ENCODE measurements around the gene UGDH. TPM values are rescaled to one million over a fixed set of nuclear protein-coding genes. Genes with fewer than 3 reads are reported as not detected.
"Not testable (repeated sequence)": the region's sequence is repeated elsewhere in the genome, so short reads cannot be mapped to it uniquely, and the experiment has no call there.

Gene UGDH
- total and polyA plus RNA-seq, 9 donors: 37.5 to 78.1 (median 44.5) TPM

DNA sequence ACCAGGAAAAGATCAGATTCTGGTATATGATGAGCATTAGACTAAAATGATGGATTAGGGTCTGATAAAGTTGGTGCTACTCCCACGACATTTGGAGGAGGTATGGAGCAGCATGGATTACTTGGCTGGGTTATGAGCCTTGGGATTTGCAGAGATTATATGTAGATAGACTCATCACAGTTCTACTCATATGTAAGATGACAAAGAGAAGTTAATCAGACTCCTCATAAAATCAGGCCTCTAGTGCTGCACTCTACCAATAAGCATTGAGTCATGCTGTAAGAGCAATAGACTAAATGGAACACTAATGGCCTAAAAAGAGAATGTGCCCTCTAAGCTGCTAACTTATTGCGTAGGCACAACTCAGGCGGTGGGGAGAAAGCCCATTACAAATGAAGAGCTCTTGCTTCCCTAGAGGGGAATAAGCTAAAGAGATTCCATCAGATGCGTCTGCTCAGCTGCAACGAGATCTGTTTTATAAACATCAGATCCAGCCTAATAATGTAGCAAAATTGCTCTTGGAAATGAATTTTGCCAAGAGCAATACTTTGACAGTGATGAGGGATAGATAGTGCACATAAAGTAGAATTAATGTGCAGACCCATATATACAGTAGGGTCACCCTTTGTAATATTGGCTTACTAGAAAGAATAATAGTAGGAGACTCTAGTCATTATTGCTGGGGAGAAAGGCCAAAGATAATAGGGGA, 50.9 kb downstream of the UGDH start:
- WGBS (ENCODE audit: insufficient coverage): 80% methylated on average over 1 of the region's 5 CpGs
- no peaks in the 10 kb centered on the region for H3K4me1 ChIP-seq (ENCODE audit: control insufficient read depth, insufficient read depth, low read length)
- DNase-seq: no peak

DNA sequence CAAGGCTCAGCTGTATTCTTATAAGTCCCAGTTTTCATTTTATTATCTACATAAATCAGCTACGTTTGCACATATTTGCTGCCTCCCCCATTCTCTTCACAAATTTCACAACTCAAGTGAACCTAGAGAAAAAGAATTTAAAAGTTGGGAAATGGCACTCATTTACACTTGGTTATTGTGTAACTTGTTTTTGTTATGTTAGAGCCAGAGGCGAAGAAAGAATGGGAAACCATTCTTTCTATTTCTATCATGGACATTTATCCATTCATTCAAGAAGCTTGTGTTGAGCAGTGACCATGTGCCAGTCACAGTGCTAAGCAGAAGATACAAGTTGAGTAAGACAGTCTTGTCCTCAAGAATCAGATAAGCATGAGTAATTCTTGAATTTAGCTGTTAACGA, 54.8 kb downstream of the UGDH start:
- Histone ChIP-seq H3K9me3 (replicated peaks; ENCODE audit: control insufficient read depth, low read depth, low read length) (no peaks in the 10 kb centered on the region), H3K36me3 (ENCODE audit: control insufficient read depth, insufficient read depth, low read length) (peaks cover 20% of the 10 kb centered on the region), H3K4me1 (ENCODE audit: control insufficient read depth, insufficient read depth, low read length) (no peaks in the 10 kb centered on the region), H3K27me3 (ENCODE audit: control insufficient read depth, insufficient read depth, low read length) (no peaks in the 10 kb centered on the region), H3K27ac (ENCODE audit: low read length) (no peak overlapping the region), H3K4me3 (ENCODE audit: low read length) (no peak overlapping the region)
- no CpG with 5 or more reads among the region's 3 CpGs for WGBS (ENCODE audit: insufficient coverage)
- no peak for DNase-seq

More for the DNA sequence above, 50.9 kb downstream of the UGDH start:
- Histone ChIP-seq H3K36me3 (ENCODE audit: control insufficient read depth, insufficient read depth, low read length) (peaks cover 17% of the 10 kb centered on the region), H3K27me3 (ENCODE audit: control insufficient read depth, insufficient read depth, low read length) (no peaks in the 10 kb centered on the region), H3K9me3 (replicated peaks; ENCODE audit: control insufficient read depth, low read depth, low read length) (no peaks in the 10 kb centered on the region), H3K27ac (ENCODE audit: low read length) (no peak overlapping the region), H3K4me3 (ENCODE audit: low read length) (no peak overlapping the region)

GRCh38 chr4:39470402-39470801, 56.8 kb downstream of the UGDH start:
- Histone ChIP-seq H3K4me3 (ENCODE audit: low read length) (no peak overlapping the region), H3K4me1 (ENCODE audit: control insufficient read depth, insufficient read depth, low read length) (no peaks in the 10 kb centered on the region), H3K36me3 (ENCODE audit: control insufficient read depth, insufficient read depth, low read length) (peaks cover 14% of the 10 kb centered on the region), H3K27me3 (ENCODE audit: control insufficient read depth, insufficient read depth, low read length) (no peaks in the 10 kb centered on the region), H3K27ac (ENCODE audit: low read length) (no peak overlapping the region), H3K9me3 (replicated peaks; ENCODE audit: control insufficient read depth, low read depth, low read length) (no peaks in the 10 kb centered on the region)
- DNase-seq: no peak
- WGBS (ENCODE audit: insufficient coverage): no CpG with 5 or more reads among the region's 1 CpG

- Histone ChIP-seq H3K27ac (ENCODE audit: low read length) (no peak overlapping the region), H3K9me3 (replicated peaks; ENCODE audit: control insufficient read depth, low read depth, low read length) (no peaks in the 10 kb centered on the region), H3K27me3 (ENCODE audit: control insufficient read depth, insufficient read depth, low read length) (no peaks in the 10 kb centered on the region), H3K4me1 (ENCODE audit: control insufficient read depth, insufficient read depth, low read length) (no peaks in the 10 kb centered on the region), H3K36me3 (ENCODE audit: control insufficient read depth, insufficient read depth, low read length) (peaks cover 19% of the 10 kb centered on the region), H3K4me3 (ENCODE audit: low read length) (no peak overlapping the region)
- peak; percentile 85 for DNase-seq
- 80% methylated on average over 3 of the region's 4 CpGs for whole genome bisulfite sequencing (ENCODE audit: insufficient coverage)
Measured at GRCh38 chr4:39469429-39470077, 57.7 kb downstream of the UGDH start.

DNA sequence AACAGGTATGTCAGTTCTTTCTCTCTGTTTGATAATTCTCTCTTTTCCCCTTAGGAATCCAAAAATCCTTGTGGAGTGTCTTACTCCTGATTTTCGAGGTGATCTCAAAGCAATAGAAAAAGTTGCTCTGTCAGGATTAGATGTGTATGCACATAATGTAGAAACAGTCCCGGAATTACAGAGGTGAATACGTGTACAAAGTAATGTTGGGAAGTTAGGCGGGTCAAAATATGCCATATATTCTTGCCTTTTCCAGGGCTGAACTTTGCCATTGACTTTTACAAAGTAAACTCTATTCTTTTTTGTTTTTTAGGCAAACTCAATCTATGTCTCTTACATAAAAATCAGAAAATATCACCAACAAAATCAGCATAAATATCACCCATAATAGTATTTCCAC, 59.8 kb downstream of the UGDH start:
- no peaks in the 10 kb centered on the region for H3K27me3 ChIP-seq (ENCODE audit: control insufficient read depth, insufficient read depth, low read length)
- no peaks in the 10 kb centered on the region for H3K9me3 ChIP-seq (replicated peaks; ENCODE audit: control insufficient read depth, low read depth, low read length)
- WGBS (ENCODE audit: insufficient coverage): no CpG with 5 or more reads among the region's 4 CpGs
- H3K36me3 ChIP-seq (ENCODE audit: control insufficient read depth, insufficient read depth, low read length): peaks cover 18% of the 10 kb centered on the region
- no peak for DNase-seq
- H3K4me3 ChIP-seq (ENCODE audit: low read length): no peak overlapping the region
- H3K4me1 ChIP-seq (ENCODE audit: control insufficient read depth, insufficient read depth, low read length): no peaks in the 10 kb centered on the region
- H3K27ac ChIP-seq (ENCODE audit: low read length): no peak overlapping the region

DNA sequence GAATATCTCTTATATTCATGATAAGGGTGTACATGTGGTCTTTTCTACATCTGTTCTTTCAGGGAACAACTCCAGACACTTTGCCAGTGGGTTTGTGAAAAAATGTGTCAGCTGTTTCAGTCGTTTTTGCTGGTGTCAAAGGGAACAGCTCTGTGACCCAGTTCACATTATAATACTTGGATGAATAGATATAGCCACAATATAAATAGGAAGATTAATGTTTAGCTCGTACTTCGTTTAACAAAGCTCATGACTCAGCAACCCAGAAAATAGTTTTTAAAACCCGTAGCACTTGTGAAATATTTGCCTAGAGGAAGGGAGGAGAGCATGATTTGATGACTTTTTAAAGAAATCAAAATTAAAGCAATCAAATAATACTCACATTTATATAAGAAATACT, 60.5 kb downstream of the UGDH start:
- H3K4me1 ChIP-seq (ENCODE audit: control insufficient read depth, insufficient read depth, low read length): no peaks in the 10 kb centered on the region
- no peak overlapping the region for H3K4me3 ChIP-seq (ENCODE audit: low read length)
- no CpG with 5 or more reads among the region's 4 CpGs for WGBS (ENCODE audit: insufficient coverage)
- H3K27me3 ChIP-seq (ENCODE audit: control insufficient read depth, insufficient read depth, low read length): no peaks in the 10 kb centered on the region
- no peak overlapping the region for H3K27ac ChIP-seq (ENCODE audit: low read length)
- DNase-seq: no peak
- peaks cover 18% of the 10 kb centered on the region for H3K36me3 ChIP-seq (ENCODE audit: control insufficient read depth, insufficient read depth, low read length)
- no peaks in the 10 kb centered on the region for H3K9me3 ChIP-seq (replicated peaks; ENCODE audit: control insufficient read depth, low read depth, low read length)

GRCh38 chr4:39464886-39465501, 62.2 kb downstream of the UGDH start:
- DNase-seq: no peak
- WGBS (ENCODE audit: insufficient coverage): 80% methylated on average over 1 of the region's 2 CpGs
- no peaks in the 10 kb centered on the region for H3K27me3 ChIP-seq (ENCODE audit: control insufficient read depth, insufficient read depth, low read length)
- H3K4me3 ChIP-seq (ENCODE audit: low read length): no peak overlapping the region
- no peaks in the 10 kb centered on the region for H3K9me3 ChIP-seq (replicated peaks; ENCODE audit: control insufficient read depth, low read depth, low read length)
- no peak overlapping the region for H3K27ac ChIP-seq (ENCODE audit: low read length)
- H3K4me1 ChIP-seq (ENCODE audit: control insufficient read depth, insufficient read depth, low read length): peaks cover under 1% of the 10 kb centered on the region
- peaks cover 16% of the 10 kb centered on the region for H3K36me3 ChIP-seq (ENCODE audit: control insufficient read depth, insufficient read depth, low read length)

- peak within 1 kb of the TSS; percentile 97 for H3K27ac ChIP-seq (ENCODE audit: low read length)
Measured at GRCh38 chr4:39458505-39459300, 68.5 kb downstream of the UGDH start, which contains the start of the genes LIAS and RPL9. TSS of gene LIAS (plus strand) at chr4:39459056. CDS start at chr4:39459118, 62 bp downstream. TSS of gene RPL9 (minus strand) at chr4:39458922. CDS start at chr4:39458439, 483 bp downstream.

GRCh38 chr4:39458161-39458504, 69.1 kb downstream of the UGDH start:
- not testable (repeated sequence) for H3K27me3 ChIP-seq (ENCODE audit: control insufficient read depth, insufficient read depth, low read length); H3K9me3 ChIP-seq (replicated peaks; ENCODE audit: control insufficient read depth, low read depth, low read length); DNase-seq
- Histone ChIP-seq H3K36me3 (ENCODE audit: control insufficient read depth, insufficient read depth, low read length) (peaks cover 38% of the 10 kb centered on the region), H3K27ac (ENCODE audit: low read length) (peak overlapping the region; percentile 97), H3K4me3 (ENCODE audit: low read length) (peak overlapping the region; percentile 94), H3K4me1 (ENCODE audit: control insufficient read depth, insufficient read depth, low read length) (peaks cover 11% of the 10 kb centered on the region)
- WGBS (ENCODE audit: insufficient coverage): 0% methylated on average over 3 of the region's 13 CpGs

More at GRCh38 chr4:39458505-39459300, 68.5 kb downstream of the UGDH start, which contains the start of the genes LIAS and RPL9:
- Histone ChIP-seq H3K27me3 (ENCODE audit: control insufficient read depth, insufficient read depth, low read length) (no peaks in the 10 kb centered on the region), H3K9me3 (replicated peaks; ENCODE audit: control insufficient read depth, low read depth, low read length) (no peaks in the 10 kb centered on the region), H3K4me3 (ENCODE audit: low read length) (peak within 1 kb of the TSS; percentile 94), H3K36me3 (ENCODE audit: control insufficient read depth, insufficient read depth, low read length) (peaks cover 35% of the 10 kb centered on the region), H3K4me1 (ENCODE audit: control insufficient read depth, insufficient read depth, low read length) (peaks cover 11% of the 10 kb centered on the region)
- WGBS (ENCODE audit: insufficient coverage): under 1% methylated on average over 40 of the region's 55 CpGs
- peak; percentile 99 for DNase-seq

Data from muscle of leg (tissue), 11 donors.